ENCODE measurements around the gene USP27X.
A peak's percentile ranks its signal among the peaks of the same experiment; 100 is the strongest.

The USP27X gene

DNA sequence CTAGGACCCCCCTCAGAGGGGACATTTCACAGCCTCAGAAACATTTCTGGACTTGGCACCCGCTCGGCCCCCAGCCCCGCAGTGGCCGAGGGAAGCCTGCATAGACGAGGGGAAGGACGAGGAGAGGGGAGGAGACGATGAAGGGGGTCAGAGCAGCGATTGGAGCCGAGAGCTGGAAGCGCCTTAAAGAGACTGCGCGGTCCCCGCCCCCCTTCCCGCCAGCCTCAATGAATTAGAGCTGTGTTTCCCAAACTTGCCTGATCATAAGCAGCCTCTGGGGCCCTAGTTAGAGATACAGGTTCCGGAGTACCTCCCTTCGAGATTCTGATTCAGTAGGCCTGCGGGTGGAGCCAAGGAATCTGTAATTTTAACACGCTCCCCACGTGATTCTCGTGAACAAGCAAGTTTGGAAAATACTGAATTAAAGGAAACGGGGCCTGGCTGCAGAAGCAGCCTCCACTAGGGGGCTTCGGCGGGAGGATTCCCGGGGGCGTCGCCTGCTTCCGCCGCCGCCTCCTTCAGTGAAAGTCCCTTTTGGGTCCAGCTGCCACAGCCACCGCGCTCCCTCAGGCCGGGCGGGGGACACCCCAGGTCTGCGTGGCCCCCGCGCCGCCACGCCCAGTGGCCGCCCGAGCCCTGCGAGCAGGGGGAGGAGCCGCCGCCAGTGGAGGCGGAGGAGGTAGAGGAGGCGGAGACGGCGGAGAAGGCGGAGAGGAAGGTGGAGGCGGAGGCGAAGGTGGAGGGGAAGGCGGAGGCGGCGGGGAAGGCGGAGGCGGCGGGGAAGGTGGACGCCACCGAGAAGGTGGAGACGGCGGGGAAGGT, at the start of gene USP27X:
TSS of gene USP27X (plus strand) at position 651 of the 822 bp plus-strand sequence. CDS start 824 bp downstream, outside the sequence.
- peak; percentile 91 for DNase-seq

- peak; percentile 37 for DNase-seq
Measured at GRCh38 chrX:49838374-49838773, 40.9 kb upstream of the USP27X start.

DNA sequence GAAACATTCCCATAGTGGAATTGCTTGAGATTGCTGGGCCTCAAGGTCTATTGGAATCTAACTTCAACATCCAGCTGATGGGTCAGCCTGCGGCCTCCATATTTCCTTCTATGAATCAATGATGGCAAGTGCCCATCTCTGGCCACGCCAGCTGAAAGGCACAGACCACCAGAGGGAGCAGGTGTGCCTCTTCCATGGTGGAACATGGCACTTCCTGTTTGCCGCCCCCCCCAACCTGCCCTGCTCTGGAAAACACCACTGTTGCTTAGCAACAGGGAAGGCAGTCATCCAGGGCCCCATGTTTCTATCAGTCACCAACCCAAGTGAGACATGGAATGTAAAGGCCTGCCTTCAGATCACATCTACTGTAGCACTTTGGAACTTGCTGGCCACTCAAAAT, 38.6 kb upstream of the USP27X start:
- peak; percentile 61 for DNase-seq

GRCh38 chrX:49842621-49843020, 36.7 kb upstream of the USP27X start:
- DNase-seq = no peak

- peak; percentile 47 for DNase-seq
Measured at GRCh38 chrX:49844611-49845010, 34.7 kb upstream of the USP27X start.

GRCh38 chrX:49845701-49846403, 33.4 kb upstream of the USP27X start:
- no peak for DNase-seq

GRCh38 chrX:49846522-49846921, 32.8 kb upstream of the USP27X start:
- DNase-seq = no peak

- DNase-seq = no peak
Measured at GRCh38 chrX:49848275-49848674, 31.0 kb upstream of the USP27X start.

DNA sequence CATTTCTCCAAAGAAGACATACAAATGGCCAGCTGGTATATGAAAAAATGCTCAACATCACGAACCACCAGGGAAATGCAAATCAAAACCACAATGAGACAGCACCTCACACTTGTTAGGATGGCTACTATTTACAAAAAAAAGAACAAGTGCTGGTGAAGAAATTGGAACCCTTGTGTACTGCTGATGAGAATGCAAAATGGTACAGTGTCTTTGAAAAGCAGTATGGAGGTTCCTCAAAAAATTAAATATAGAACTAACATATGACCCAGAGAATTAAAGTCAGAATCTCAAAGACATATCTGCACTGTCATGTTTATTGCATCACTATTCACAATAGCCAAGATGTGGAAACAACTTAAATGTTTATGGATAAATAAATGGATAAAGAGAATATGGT, 29.3 kb upstream of the USP27X start:
- no peak for DNase-seq

GRCh38 chrX:49853661-49854060, 25.6 kb upstream of the USP27X start:
- no peak for DNase-seq

DNA sequence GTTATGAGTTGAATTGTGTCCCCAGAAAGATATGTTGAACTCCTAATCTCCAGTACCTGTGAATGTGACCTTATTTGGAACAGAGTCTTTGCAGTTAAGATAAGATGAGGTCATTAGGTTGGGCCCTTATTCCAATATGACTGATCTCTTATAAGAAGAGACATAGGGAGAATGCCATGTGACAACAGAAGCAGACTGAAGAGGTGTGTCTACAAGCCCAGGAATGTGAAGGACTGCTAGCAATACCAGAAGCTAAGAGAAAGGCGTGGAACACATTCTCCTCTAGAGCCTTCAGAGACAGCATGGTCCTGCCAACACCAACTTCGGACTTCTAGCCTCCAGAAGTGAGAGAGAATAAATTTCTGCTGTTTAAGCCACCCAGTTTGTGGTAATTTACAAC, 22.5 kb upstream of the USP27X start:
- DNase-seq = no peak

- DNase-seq = no peak
Measured at GRCh38 chrX:49858341-49858740, 20.9 kb upstream of the USP27X start.

DNA sequence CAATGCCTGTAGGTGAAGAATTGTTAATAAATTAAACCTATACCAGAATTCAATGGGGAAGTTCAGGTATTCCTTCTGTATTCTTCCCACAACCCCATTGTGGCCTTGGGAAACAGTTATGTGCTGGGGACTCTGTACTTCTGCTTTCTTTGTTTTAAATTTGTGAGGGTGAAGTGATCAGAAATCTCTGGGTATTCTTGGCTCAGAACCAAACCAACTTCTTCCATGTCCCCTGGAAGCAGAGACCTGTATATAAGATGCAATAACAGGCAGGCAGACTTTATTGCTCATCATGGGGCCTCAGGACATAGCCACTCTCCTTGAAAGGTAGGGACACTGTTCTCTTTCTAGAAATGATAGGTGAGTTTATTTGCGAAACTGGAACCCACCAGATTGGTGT, 19.8 kb upstream of the USP27X start:
- no peak for DNase-seq

DNA sequence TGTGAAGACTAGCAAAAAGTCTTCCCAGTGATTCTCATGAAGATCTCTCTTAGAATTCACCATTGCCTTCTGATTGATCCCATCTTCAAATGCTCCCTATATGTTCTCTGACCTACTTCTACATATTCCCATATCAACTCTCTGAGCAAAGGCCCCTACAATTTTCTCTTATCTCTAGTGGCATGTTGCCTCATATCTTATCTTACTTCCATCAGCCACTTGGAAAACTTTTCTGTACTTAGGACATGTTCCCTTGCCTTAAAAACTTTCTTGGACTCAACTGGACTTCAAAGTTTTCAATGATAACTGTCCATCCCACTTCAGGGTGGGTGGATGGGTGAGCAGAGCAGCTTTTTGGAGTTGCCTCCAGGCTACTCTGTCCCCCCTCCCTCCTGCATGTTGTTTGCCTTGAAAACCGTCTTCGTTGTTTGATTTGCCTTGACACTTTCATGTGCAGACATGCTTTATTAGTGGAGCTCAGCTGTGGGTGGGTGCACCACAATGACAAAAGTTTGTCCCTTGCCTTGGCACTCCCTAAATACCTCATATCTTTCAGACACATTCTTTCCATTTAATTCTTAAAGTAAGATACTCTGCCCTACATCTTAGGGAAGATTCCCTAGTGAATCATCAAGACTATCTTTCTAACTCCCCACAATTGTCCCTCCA, 18.3 kb upstream of the USP27X start:
- DNase-seq = no peak

DNA sequence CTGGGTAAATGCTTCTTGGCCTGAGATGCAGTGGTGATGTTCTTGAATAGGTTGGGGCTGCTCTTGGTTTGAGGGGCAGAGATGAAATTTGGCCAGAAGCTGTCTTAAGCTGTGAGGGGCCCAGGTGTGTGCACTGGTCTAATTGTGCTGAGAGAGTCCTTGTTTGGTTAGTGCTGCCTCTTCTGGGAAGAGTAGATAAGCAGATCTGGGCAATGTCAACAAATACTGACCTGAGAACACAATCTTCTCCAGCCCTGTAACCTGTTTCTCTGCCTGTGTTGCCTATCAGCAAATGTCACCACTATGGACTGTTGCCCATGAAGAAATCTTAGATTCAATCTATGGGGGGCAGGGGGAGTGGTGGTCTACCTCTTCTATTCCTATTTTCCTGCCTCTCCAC, 17.2 kb upstream of the USP27X start:
- no peak for DNase-seq

DNA sequence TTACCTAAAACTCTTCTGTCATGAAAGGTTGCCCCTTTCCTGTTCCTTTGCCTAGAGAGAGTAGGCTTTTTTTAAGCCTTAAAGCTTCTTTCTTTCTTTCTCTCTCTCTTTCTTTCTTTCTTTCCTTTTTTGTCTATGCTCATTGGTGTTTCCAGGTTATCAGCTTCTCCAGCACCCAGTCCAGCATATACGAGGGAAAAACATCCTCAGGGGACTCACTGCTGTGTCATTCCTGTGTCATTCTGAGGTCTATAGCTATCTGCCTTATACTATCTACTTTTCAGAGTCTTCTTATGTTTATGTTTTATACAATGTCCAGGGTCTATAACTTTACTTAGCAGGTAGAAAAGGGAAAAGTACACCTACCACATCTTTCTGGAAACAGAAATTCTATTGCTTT, 10.5 kb upstream of the USP27X start:
- no peak for DNase-seq

DNA sequence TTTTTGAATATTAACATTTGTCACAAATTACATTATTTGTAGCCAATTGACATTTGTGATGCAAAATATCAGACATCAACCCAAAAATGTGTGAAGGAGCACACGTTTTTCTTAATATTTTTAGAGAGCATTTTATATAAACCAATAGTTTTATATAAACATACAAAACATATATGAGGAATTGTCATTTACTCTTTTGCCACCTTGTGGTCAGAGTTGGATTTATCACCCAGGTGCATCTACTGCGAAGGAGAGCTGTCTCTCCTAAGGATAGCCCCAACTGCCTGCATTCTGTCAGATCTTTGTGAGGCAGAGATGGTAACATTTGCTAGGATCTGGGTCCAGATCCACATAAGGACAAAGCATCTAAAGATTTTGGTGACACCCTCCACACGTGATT, 2.5 kb upstream of the USP27X start:
- peak; percentile 6 for DNase-seq

GRCh38 chrX:49877397-49878101, 1.7 kb upstream of the USP27X start:
- DNase-seq = no peak

- DNase-seq = no peak
Measured at GRCh38 chrX:49878128-49878833, 1.0 kb upstream of the USP27X start.

DNA sequence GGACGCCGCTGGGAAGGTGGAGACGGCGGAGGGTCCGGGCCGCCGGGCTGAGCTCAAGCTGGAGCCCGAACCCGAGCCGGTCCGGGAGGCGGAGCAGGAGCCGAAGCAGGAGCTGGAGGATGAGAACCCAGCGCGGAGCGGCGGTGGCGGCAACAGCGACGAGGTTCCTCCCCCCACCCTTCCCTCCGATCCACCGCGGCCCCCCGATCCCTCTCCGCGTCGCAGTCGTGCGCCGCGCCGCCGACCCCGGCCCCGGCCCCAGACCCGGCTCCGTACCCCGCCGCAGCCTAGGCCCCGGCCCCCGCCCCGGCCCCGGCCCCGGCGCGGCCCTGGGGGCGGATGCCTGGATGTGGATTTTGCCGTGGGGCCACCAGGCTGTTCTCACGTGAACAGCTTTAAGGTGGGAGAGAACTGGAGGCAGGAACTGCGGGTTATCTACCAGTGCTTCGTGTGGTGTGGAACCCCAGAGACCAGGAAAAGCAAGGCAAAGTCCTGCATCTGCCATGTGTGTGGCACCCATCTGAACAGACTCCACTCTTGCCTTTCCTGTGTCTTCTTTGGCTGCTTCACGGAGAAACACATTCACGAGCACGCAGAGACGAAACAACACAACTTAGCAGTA, 483 bp downstream of the USP27X start:
- no peak for DNase-seq

DNA sequence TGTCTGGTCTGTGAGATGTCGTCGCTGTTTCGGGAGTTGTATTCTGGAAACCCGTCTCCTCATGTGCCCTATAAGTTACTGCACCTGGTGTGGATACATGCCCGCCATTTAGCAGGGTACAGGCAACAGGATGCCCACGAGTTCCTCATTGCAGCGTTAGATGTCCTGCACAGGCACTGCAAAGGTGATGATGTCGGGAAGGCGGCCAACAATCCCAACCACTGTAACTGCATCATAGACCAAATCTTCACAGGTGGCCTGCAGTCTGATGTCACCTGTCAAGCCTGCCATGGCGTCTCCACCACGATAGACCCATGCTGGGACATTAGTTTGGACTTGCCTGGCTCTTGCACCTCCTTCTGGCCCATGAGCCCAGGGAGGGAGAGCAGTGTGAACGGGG, 1.4 kb downstream of the USP27X start:
- no peak for DNase-seq

- DNase-seq = peak; percentile 34
Measured at GRCh38 chrX:49884290-49884862, 5.1 kb downstream of the USP27X start.
